HG03378 (cell line): ENCODE measurements around the gene MCM3AP.
"Not testable (repeated sequence)": the region's sequence is repeated elsewhere in the genome, so short reads cannot be mapped to it uniquely, and the experiment has no call there.

Experiments used
- ATAC-seq: cut with Tn5 transposase; IDR thresholded peaks from one replicate; pipeline ENCODE4 v1.9.1; 2021; ENCODE audit warnings: mild to moderate bottlenecking, moderate library complexity; ENCODE audit not compliant: unreplicated experiment

MCM3AP gene

GRCh38 chr21:46312949-46313348, 27.5 kb upstream of the MCM3AP start:
- ATAC-seq: no peak

GRCh38 chr21:46311568-46311967, 26.2 kb upstream of the MCM3AP start:
- ATAC-seq: no peak

GRCh38 chr21:46310260-46310659, 24.8 kb upstream of the MCM3AP start:
- ATAC-seq: not testable (repeated sequence)

DNA sequence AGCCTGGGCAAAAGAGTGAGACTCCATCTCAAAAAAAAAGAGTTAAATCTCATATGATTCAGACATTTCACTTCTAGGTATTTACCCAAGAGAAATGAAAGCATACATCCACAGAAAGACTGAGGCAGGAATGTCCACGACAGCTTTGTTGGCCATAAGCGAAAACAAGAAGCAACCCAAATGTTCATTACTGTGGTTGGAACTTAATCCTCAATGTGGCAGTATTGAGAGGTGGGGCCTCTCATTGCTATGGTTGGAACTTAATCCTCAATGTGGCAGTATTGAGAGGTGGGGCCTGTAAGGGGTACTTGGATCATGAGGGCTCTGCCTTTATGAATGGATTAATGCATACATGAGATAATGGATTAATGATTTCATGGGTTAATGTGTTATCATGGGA, 23.0 kb upstream of the MCM3AP start:
- no peak for ATAC-seq

GRCh38 chr21:46307625-46308024, 22.2 kb upstream of the MCM3AP start:
- ATAC-seq: no peak

GRCh38 chr21:46304955-46305354, 19.5 kb upstream of the MCM3AP start:
- no peak for ATAC-seq

GRCh38 chr21:46304437-46304836, 19.0 kb upstream of the MCM3AP start:
- ATAC-seq: no peak

GRCh38 chr21:46301759-46302158, 16.3 kb upstream of the MCM3AP start:
- ATAC-seq: no peak

GRCh38 chr21:46299167-46299566, 13.8 kb upstream of the MCM3AP start:
- no peak for ATAC-seq

DNA sequence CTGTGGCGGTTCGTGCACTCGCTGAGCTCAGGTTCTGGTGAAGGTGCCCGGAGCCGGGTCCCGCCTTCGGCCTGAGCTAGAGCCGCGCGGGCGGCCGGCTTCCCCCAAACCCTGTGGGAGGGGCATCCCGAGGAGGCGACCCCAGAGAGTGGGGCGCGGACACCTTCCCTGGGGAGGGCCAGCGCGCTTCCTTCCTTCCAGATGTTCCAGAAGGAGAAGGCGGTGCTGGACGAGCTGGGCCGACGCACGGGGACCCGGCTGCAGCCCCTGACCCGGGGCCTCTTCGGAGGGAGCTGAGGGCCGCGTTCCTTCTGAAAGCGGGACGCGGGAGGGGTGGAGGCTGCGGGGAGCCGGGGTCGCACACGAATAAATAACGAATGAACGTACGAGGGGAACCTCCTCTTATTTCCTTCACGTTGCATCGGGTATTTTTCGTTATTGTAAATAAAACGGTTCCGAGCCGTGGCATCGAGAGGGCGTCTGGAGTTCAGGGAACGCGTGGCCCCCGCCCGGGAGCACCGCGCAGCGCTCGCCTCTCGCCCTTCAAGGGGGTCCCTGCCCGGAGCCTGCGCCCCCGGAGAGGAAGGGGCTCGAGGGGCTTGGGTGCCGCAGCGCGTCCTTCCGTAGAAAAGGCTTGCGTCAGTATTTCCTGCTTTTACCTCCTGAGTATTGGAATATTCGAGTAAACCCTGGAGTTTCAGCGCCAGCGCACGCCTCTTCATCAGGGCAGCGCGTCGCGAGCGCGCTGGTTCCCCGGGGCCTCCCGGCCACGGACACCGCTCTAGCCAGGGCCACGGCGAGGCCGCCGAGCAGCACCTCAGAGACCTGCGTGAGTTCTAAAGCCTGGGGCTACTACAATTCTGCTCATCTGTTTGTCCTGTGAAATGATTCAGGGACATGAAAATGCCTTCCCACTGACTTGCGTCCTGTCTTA, 12.2 kb upstream of the MCM3AP start:
- ATAC-seq: no peak

- no peak for ATAC-seq
Observed at GRCh38 chr21:46295996-46296752, 10.8 kb upstream of the MCM3AP start.

DNA sequence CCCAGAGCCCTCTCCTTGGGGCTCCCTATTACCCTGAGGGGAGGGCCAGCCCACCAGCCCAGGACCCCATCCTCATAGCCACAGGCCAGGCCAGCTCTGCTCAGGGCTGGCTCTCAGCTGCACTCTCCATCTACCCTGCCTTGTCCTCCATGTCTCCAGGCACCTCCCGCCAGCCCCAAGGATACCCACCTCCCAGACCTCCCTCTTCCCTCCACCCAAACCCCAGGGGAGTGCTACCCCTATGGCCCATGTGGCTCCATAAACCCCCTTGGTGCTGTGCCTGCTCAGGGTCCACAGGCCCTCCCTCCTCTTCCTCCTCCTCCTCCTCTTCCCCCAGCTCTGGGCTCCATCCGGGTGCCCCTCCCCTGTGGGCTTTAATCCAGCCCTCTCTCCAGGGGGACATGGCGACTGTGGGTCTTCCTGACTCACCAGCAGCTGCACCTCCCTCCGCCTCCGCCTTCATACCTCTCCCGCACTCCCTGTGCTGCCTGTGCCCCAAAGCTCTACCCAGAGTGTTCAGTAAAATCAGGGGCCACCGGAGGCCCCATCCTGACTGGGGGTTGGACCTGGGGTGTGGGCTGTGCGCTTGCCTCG, 9.9 kb upstream of the MCM3AP start:
- no peak for ATAC-seq

- ATAC-seq: no peak
Observed at GRCh38 chr21:46294647-46295176, 9.3 kb upstream of the MCM3AP start.

GRCh38 chr21:46291561-46291960, 6.2 kb upstream of the MCM3AP start:
- ATAC-seq: no peak

- no peak for ATAC-seq
Observed at GRCh38 chr21:46289655-46290179, 4.3 kb upstream of the MCM3AP start.

DNA sequence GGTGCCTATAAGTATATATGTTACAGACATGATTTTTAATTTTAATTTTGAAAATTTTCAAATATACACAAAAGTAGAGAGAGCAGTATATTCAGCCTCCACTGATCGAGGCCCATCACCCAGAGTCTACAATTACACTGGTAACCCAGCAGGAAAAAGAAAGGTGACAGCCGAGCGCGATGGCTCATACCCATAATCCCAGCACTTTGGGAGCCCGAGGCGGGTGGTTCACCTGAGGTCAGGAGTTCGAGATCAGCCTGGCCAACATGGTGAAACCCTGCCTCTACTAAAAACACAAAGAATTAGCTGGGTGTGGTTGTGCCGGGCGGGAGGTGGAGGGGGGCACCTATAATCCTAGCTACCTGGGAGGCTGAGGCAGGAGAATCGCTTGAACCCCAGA, 2.1 kb upstream of the MCM3AP start:
- no peak for ATAC-seq

- ATAC-seq: no peak
Observed at GRCh38 chr21:46286648-46287002, 1.2 kb upstream of the MCM3AP start.

DNA sequence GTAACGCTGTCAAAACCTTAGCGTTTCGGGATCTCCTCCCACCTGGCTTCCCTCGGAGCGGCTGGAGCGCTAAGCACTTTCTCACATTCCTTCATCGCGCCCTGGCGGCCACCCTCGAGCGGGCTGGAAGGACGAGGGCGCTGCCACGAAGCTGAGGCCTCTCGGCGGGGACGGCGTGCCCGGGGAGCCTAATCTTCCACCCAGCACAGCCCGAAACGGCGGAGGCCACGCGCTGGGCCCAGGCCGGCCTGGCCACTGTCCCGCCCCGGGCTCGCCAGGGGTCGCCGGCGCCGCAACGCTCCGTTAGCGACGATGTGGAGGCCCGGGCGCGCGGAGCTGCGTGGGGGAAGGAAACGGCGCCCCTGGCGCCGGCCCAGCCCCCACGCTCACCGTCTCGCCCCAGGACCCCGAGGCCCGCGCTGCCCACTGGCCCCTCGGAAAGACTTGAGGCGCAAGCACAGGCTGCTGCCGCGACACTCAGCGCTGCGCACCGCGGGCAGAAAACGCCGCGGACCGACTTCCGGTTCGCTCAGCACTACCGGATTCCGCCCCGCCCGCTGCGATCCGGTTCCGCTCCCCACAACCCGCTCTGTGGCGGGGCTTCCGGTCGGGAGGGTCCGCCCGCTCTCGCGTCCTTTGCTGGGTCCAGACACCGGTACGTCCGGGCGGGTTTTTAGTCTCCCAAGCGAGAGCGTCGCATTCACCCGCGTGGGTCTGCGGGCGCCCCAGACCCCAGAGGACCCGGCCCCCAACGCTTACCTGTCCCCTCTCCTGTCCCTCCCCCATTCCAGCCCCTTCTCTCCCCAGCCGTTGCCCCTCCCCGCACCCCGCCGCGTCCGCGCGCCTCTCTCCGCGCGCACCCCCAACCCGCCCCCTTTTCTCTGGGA, 593 bp upstream of the MCM3AP start, which contains the start of gene YBEY:
Gene YBEY, plus strand, starts transcription at position 582 of the 887 bp plus-strand sequence. CDS start 572 bp downstream, outside the sequence.
- ATAC-seq: peak; percentile 62

- ATAC-seq: no peak
Observed at GRCh38 chr21:46284733-46285132, 678 bp downstream of the MCM3AP start.

DNA sequence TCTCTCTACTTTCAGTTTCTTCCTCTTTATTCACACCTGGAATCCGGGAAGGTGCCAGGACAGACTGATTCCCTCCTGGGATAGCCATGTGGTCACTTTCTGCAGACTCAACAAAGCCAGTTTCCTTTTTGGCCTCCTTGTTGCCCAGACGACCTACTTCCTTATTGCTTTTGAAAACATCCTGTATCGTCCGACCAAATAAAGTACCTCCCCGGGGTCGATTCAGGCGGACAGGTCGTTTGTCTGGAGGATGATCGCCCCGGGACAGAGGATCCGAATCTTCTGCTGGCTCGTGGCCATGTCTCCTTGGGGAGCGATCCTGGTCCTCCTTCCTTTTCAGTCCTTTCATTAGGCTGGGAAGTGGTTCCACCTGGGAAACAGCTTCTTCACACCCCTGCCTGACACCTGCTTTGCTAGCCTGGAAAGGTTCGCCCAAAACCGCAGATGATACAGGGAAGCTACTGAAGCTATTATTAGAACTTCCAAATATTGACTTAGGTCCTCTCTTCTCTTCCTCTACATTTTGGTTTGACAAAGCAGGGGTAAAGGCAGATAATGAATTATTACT, 1.2 kb downstream of the MCM3AP start:
- no peak for ATAC-seq
